Adrenal gland (tissue), 5 donors: Measurements from ENCODE around the gene STXBP3.

Experiments used
- CTCF ChIP-seq, 6 experiments: fragments of 450-650 bp in 4 of 6; fragments of 200-600 bp in 2 of 6; sonication (generic) in 1 of 6; IDR thresholded peaks; 1 replicate in 5 of 6; 2 replicates in 1 of 6; pipeline versions ENCODE4 v1.5.1 to v1.8.0; 2016 to 2021; ENCODE audit warnings: antibody characterized with exemption in 6 of 6, mild to moderate bottlenecking in 2 of 6, moderate library complexity in 1 of 6
- POLR2A ChIP-seq, 2 donors: fragments of 450-650 bp; IDR thresholded peaks; one replicate each; pipeline ENCODE4 v1.6.1; 2017; ENCODE audit warnings: antibody characterized with exemption in 2 of 2, mild to moderate bottlenecking in 2 of 2, moderate library complexity in 1 of 2
- donor health status: DM: no; HTN: no; CAD: no.

- no peak for TF ChIP-seq CTCF (IDR thresholded peaks at IDR 0.05)
- no peak for TF ChIP-seq POLR2A (IDR thresholded peaks at IDR 0.05)
Observed at GRCh38 chr1:108780937-108781574, 34.6 kb downstream of the STXBP3 start.
